OCI-M2 (cell line): ENCODE measurements around the gene P3H2.

Experiments
- DNase-seq: peaks from one replicate; lab custom pipeline; 2025; ENCODE audit not compliant: unreplicated experiment; lab: John Stamatoyannopoulos, UW

P3H2 gene

GRCh38 chr3:190019844-190020243 is 100.9 kb downstream of the P3H2 start:
- no peak for DNase-seq

GRCh38 chr3:190019006-190019405 is 101.7 kb downstream of the P3H2 start:
- no peak for DNase-seq

- DNase-seq: no peak
Measured at GRCh38 chr3:190018460-190018859, 102.2 kb downstream of the P3H2 start.

GRCh38 chr3:190017521-190018288 is 103.0 kb downstream of the P3H2 start:
- no peak for DNase-seq

GRCh38 chr3:190016966-190017365 is 103.7 kb downstream of the P3H2 start:
- DNase-seq: no peak

- no peak for DNase-seq
Measured at GRCh38 chr3:190014940-190015339, 105.8 kb downstream of the P3H2 start.

- no peak for DNase-seq
Measured at GRCh38 chr3:190013943-190014924, 106.5 kb downstream of the P3H2 start.

- no peak for DNase-seq
Measured at GRCh38 chr3:190012784-190013183, 107.9 kb downstream of the P3H2 start.

- DNase-seq: no peak
Measured at GRCh38 chr3:190012314-190012782, 108.3 kb downstream of the P3H2 start.

- no peak for DNase-seq
Measured at GRCh38 chr3:190010486-190010885, 110.2 kb downstream of the P3H2 start.

GRCh38 chr3:190009614-190010013 is 111.1 kb downstream of the P3H2 start:
- no peak for DNase-seq

GRCh38 chr3:190008432-190008831 is 112.3 kb downstream of the P3H2 start:
- DNase-seq: no peak

- DNase-seq: no peak
Measured at GRCh38 chr3:190005343-190006113, 115.2 kb downstream of the P3H2 start.

- no peak for DNase-seq
Measured at GRCh38 chr3:190004656-190005055, 116.0 kb downstream of the P3H2 start.

- no peak for DNase-seq
Measured at GRCh38 chr3:190003681-190004123, 117.0 kb downstream of the P3H2 start.

GRCh38 chr3:190003068-190003467 is 117.6 kb downstream of the P3H2 start:
- DNase-seq: no peak

GRCh38 chr3:190001426-190001825 is 119.3 kb downstream of the P3H2 start:
- DNase-seq: no peak

- DNase-seq: no peak
Measured at GRCh38 chr3:190000861-190001196, 119.9 kb downstream of the P3H2 start.

GRCh38 chr3:190000187-190000860 is 120.4 kb downstream of the P3H2 start:
- DNase-seq: no peak

GRCh38 chr3:189999718-190000117 is 121.0 kb downstream of the P3H2 start:
- DNase-seq: no peak

- no peak for DNase-seq
Measured at GRCh38 chr3:189995129-189995528, 125.6 kb downstream of the P3H2 start.
